HG03064 (cell line): ENCODE data around the gene INHA.

Experiments used
- ATAC-seq: cut with Tn5 transposase; IDR thresholded peaks from one replicate; pipeline ENCODE4 v1.9.1; 2021; ENCODE audit warnings: low read depth; ENCODE audit not compliant: unreplicated experiment

Gene INHA

GRCh38 chr2:219608399-219608964, 36.4 kb downstream of the INHA start:
- ATAC-seq: no peak

GRCh38 chr2:219609149-219609750, 37.1 kb downstream of the INHA start:
- ATAC-seq: no peak

GRCh38 chr2:219611306-219611705, 39.2 kb downstream of the INHA start:
- no peak for ATAC-seq

GRCh38 chr2:219611866-219612576, 39.9 kb downstream of the INHA start:
- ATAC-seq: no peak

- no peak for ATAC-seq
Measured at GRCh38 chr2:219612577-219613286, 40.6 kb downstream of the INHA start.

- no peak for ATAC-seq
Measured at GRCh38 chr2:219613461-219614070, 41.5 kb downstream of the INHA start.

GRCh38 chr2:219614076-219614860, 42.2 kb downstream of the INHA start:
- no peak for ATAC-seq

GRCh38 chr2:219615036-219615435, 42.9 kb downstream of the INHA start:
- ATAC-seq: no peak

GRCh38 chr2:219615894-219616293, 43.8 kb downstream of the INHA start:
- no peak for ATAC-seq

GRCh38 chr2:219616550-219616949, 44.4 kb downstream of the INHA start:
- ATAC-seq: no peak

- ATAC-seq: no peak
Measured at GRCh38 chr2:219618733-219619122, 46.6 kb downstream of the INHA start.

GRCh38 chr2:219619235-219619634, 47.1 kb downstream of the INHA start:
- ATAC-seq: no peak

- ATAC-seq: no peak
Measured at GRCh38 chr2:219620546-219620945, 48.4 kb downstream of the INHA start.

GRCh38 chr2:219621935-219622334, 49.8 kb downstream of the INHA start:
- ATAC-seq: no peak

GRCh38 chr2:219622472-219622871, 50.4 kb downstream of the INHA start:
- no peak for ATAC-seq

GRCh38 chr2:219624565-219624964, 52.5 kb downstream of the INHA start:
- no peak for ATAC-seq

- no peak for ATAC-seq
Measured at GRCh38 chr2:219625179-219625578, 53.1 kb downstream of the INHA start.
